Measurements from ENCODE around the gene GART. TPM values are rescaled to one million over a fixed set of nuclear protein-coding genes. Genes with fewer than 3 reads are reported as not detected.

GART gene
- total RNA-seq, 4 donors from 2014 or later = 23.9 to 123 (median 68.5) TPM

DNA sequence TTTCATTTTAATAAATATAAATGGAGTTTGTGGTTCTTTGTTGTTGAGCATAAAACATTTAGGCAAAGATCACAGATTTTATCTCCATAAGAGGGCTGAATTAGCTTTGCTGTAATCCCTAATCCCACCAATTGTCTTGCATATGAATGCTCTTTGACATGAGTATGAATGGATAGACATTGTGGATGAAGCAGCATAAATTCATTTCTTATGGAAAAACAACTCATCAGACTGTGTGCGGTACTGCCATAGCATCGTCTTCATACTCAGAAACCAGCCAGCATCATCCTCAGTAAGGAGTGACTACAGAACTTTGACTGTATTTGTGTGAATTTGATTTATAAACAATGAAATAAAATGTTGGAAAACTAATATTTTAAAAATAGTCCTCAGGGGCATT is 20.5 kb upstream of the GART start:
- TF ChIP-seq POLR2AphosphoS5 (IDR thresholded peaks at IDR 0.05) (no peak), EP300 (IDR thresholded peaks at IDR 0.05; ENCODE audit: low read depth) (no peak), POLR2A (IDR thresholded peaks at IDR 0.05) (no peak)
- TF ChIP-seq, protein P1, sequence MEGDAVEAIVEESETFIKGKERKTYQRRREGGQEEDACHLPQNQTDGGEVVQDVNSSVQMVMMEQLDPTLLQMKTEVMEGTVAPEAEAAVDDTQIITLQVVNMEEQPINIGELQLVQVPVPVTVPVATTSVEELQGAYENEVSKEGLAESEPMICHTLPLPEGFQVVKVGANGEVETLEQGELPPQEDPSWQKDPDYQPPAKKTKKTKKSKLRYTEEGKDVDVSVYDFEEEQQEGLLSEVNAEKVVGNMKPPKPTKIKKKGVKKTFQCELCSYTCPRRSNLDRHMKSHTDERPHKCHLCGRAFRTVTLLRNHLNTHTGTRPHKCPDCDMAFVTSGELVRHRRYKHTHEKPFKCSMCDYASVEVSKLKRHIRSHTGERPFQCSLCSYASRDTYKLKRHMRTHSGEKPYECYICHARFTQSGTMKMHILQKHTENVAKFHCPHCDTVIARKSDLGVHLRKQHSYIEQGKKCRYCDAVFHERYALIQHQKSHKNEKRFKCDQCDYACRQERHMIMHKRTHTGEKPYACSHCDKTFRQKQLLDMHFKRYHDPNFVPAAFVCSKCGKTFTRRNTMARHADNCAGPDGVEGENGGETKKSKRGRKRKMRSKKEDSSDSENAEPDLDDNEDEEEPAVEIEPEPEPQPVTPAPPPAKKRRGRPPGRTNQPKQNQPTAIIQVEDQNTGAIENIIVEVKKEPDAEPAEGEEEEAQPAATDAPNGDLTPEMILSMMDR (IDR thresholded peaks at IDR 0.05) = no peak
- Histone ChIP-seq H3K4me3 (no peak overlapping the region), H3K27me3 (no peaks in the 10 kb centered on the region), H3K9me3 (no peaks in the 10 kb centered on the region), H3K27ac (no peak overlapping the region), H3K4me1 (peaks cover 0 to 17% (median 7%) of the 10 kb centered on the region in 4 donors), H3K36me3 (peaks cover 0 to 69% (median 34%) of the 10 kb centered on the region in 4 donors)
- in situ Hi-C loops (cut with MboI; ENCODE audit: low pct_ligation_motif_present in 1 of 4, low pct_unique_long_range_greater_than_20kb in 1 of 4, low sequenced_read_pairs in 3 of 4) (no loop called here), intact Hi-C loops (cut with DNase I; ENCODE audit: low total_unique reads) (no loop called here)
- DNase-seq = no peak
- 90 to 97% methylated on average over 2 of the region's 2 CpGs for WGBS, 2 donors (ENCODE audit: low coverage in 1 of 2)

DNA sequence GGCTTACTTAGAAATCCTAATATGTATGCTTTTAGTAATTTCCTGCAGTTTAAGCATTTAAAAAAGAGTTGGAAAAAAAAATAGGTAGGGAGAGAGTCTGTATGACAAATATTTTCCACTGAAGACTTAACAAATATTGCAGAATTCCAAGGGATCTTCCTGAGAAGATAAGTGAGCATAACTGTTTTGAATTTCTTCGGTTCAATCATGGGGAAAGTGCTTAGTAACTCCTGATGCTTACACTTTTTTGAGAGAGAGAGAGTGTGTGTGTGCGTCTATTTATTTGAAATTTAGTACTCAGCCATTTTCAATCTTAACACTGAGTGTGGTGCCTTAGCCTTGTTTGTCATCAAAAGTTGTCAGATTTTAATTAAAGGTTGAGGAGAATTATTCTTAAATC is 19.5 kb upstream of the GART start:
- in situ Hi-C loops (cut with MboI; ENCODE audit: low pct_ligation_motif_present in 1 of 4, low pct_unique_long_range_greater_than_20kb in 1 of 4, low sequenced_read_pairs in 3 of 4) = no loop called here
- Histone ChIP-seq H3K4me1 (peaks cover 0 to 17% (median 7%) of the 10 kb centered on the region in 4 donors), H3K4me3 (no peak overlapping the region), H3K9me3 (no peaks in the 10 kb centered on the region), H3K36me3 (peaks cover 0 to 73% (median 34%) of the 10 kb centered on the region in 4 donors), H3K27ac (no peak overlapping the region), H3K27me3 (no peaks in the 10 kb centered on the region)
- intact Hi-C loops (cut with DNase I; ENCODE audit: low total_unique reads) = no loop called here
- TF ChIP-seq EP300 (IDR thresholded peaks at IDR 0.05; ENCODE audit: low read depth) (no peak), POLR2AphosphoS5 (IDR thresholded peaks at IDR 0.05) (no peak), POLR2A (IDR thresholded peaks at IDR 0.05) (no peak)
- TF ChIP-seq, protein P1 (IDR thresholded peaks at IDR 0.05) = no peak
- no peak for DNase-seq
- 73 to 93% methylated on average over 2 of the region's 2 CpGs for WGBS, 2 donors (ENCODE audit: low coverage in 1 of 2)

DNA sequence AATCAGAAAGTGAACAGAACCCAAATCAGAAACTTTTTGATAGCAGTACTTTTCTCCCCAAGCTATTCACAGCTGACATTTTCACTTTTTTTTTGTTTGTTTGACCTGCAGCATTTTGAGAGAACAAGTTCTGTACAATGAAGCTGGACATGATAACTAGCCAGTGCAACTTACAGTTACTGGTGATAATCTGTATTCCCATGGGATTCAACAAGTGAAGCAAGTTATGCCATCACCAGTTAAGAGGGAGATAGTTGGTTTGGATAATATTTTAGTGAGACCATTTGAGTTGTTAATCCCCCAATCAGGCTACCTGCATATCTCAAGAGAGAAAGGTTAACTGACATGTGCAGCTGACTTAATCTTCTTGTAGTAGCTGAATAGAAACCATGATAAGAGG is 19.0 kb upstream of the GART start:
- TF ChIP-seq POLR2A (IDR thresholded peaks at IDR 0.05) (no peak), EP300 (IDR thresholded peaks at IDR 0.05; ENCODE audit: low read depth) (no peak)
- Histone ChIP-seq H3K27ac (no peak overlapping the region), H3K4me1 (peaks cover 2 to 17% (median 7%) of the 10 kb centered on the region in 4 donors), H3K27me3 (no peaks in the 10 kb centered on the region), H3K4me3 (no peak overlapping the region), H3K36me3 (peaks cover 0 to 73% (median 34%) of the 10 kb centered on the region in 4 donors), H3K9me3 (no peaks in the 10 kb centered on the region)
- intact Hi-C loops (cut with DNase I; ENCODE audit: low total_unique reads) (no loop called here), in situ Hi-C loops (cut with MboI; ENCODE audit: low pct_ligation_motif_present in 1 of 4, low pct_unique_long_range_greater_than_20kb in 1 of 4, low sequenced_read_pairs in 3 of 4) (no loop called here)
- no peak for DNase-seq

- Histone ChIP-seq H3K36me3 (peaks cover 0 to 73% (median 34%) of the 10 kb centered on the region in 4 donors), H3K9me3 (no peaks in the 10 kb centered on the region), H3K4me3 (no peak overlapping the region), H3K27ac (no peak overlapping the region), H3K4me1 (peaks cover 3 to 22% (median 7%) of the 10 kb centered on the region in 4 donors), H3K27me3 (no peaks in the 10 kb centered on the region)
- TF ChIP-seq POLR2AphosphoS5 (IDR thresholded peaks at IDR 0.05) (no peak), POLR2A (IDR thresholded peaks at IDR 0.05) (no peak), EP300 (IDR thresholded peaks at IDR 0.05; ENCODE audit: low read depth) (no peak)
- TF ChIP-seq, protein P1 (IDR thresholded peaks at IDR 0.05) = no peak
- intact Hi-C loops (cut with DNase I; ENCODE audit: low total_unique reads) (no loop called here), in situ Hi-C loops (cut with MboI; ENCODE audit: low pct_ligation_motif_present in 1 of 4, low pct_unique_long_range_greater_than_20kb in 1 of 4, low sequenced_read_pairs in 3 of 4) (no loop called here)
- DNase-seq = no peak
- WGBS, 2 donors (ENCODE audit: low coverage in 1 of 2) = 90 to 95% methylated on average over 9 to 10 of the region's 10 CpGs
These were observed 17.9 kb upstream of the GART start for GRCh38 chr21:33559813-33560212.

All from transverse colon (tissue), 4 donors.